Measurements from ENCODE around the gene CA14.

CA14 gene

DNA sequence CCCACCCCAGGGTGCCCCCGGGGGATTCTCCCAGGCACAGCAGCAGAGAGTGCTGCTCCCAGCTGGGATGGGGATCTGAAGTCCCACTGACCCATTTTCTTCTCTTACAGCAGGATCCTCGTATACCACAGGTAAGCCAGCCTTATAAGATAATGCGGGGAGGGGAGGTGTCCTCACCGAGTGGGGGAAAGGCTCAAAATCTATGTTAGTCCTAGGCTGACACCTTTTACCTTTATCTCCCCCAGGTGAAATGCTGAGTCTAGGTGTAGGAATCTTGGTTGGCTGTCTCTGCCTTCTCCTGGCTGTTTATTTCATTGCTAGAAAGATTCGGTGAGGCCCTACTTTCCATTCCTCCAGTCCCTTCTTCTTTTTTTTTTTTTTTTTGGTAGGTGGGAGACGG, 6.0 kb downstream of the CA14 start:
- H3K36me3 ChIP-seq (ENCODE audit: control insufficient read depth, insufficient read depth, low read length, severe bottlenecking): peaks cover 27% of the 10 kb centered on the region

DNA sequence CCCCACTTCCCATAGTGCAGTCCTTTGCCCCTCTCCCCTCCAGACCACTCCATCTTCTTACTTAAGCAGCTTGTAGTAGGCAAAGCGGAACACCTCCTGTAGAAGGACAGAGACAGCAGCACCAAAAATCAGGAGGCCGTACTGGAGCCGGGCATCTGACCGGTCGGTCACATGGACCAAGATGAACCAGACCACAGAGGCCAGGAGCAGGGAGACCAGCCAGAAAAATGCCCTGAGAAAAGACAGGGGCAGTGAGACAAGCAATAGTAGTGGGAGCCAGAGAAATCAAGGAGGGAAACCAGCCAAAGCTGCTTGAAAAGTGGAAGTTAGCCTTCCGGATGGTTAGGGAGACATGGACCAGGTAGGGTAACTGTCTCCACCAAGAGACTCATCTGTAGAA, 10.3 kb downstream of the CA14 start:
- peaks cover 27% of the 10 kb centered on the region for H3K36me3 ChIP-seq (ENCODE audit: control insufficient read depth, insufficient read depth, low read length, severe bottlenecking)
- H3K4me3 ChIP-seq (ENCODE audit: low read length): peak overlapping the region; percentile 99
- H3K9me3 ChIP-seq (ENCODE audit: control insufficient read depth, low read length): no peaks in the 10 kb centered on the region

More for the DNA sequence above, 6.0 kb downstream of the CA14 start:
- Histone ChIP-seq H3K4me1 (ENCODE audit: control insufficient read depth, insufficient read depth, low read length) (peaks cover 19% of the 10 kb centered on the region), H3K9ac (ENCODE audit: low read length) (no peak overlapping the region), H3K9me3 (ENCODE audit: control insufficient read depth, low read length) (no peaks in the 10 kb centered on the region), H3K27me3 (replicated peaks; ENCODE audit: control insufficient read depth, insufficient read depth, low read length) (peaks cover 5% of the 10 kb centered on the region), H3K4me3 (ENCODE audit: low read length) (no peak overlapping the region)
- DNase-seq (ENCODE audit: low read depth): no peak

DNA sequence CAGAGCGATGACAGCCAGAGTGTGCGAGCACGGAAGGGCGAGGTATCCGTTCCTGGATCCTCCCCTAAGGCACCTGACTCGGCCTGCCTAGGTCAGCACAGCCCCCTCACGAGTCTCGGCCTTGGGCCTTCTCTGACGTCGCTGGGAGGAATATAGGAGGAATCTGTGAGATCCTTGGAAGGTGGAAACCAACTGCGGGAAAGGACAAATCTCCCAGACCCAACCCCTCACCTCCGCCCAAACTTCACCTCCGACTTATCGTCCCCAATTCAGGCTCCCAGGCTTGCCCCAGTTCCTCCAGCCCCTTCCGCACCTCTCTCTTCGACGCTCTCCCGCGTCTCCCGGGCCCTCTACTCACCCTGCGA, 10.7 kb downstream of the CA14 start:
- Histone ChIP-seq H3K9ac (ENCODE audit: low read length) (peak overlapping the region; percentile 97), H3K4me3 (ENCODE audit: low read length) (peak overlapping the region; percentile 99), H3K27me3 (replicated peaks; ENCODE audit: control insufficient read depth, insufficient read depth, low read length) (no peaks in the 10 kb centered on the region), H3K9me3 (ENCODE audit: control insufficient read depth, low read length) (no peaks in the 10 kb centered on the region), H3K4me1 (ENCODE audit: control insufficient read depth, insufficient read depth, low read length) (peaks cover 30% of the 10 kb centered on the region), H3K36me3 (ENCODE audit: control insufficient read depth, insufficient read depth, low read length, severe bottlenecking) (peaks cover 27% of the 10 kb centered on the region)
- peak; percentile 58 for DNase-seq (ENCODE audit: low read depth)

More for the DNA sequence above, 10.3 kb downstream of the CA14 start:
- no peaks in the 10 kb centered on the region for H3K27me3 ChIP-seq (replicated peaks; ENCODE audit: control insufficient read depth, insufficient read depth, low read length)
- peak overlapping the region; percentile 97 for H3K9ac ChIP-seq (ENCODE audit: low read length)
- no peak for DNase-seq (ENCODE audit: low read depth)
- peaks cover 26% of the 10 kb centered on the region for H3K4me1 ChIP-seq (ENCODE audit: control insufficient read depth, insufficient read depth, low read length)

DNA sequence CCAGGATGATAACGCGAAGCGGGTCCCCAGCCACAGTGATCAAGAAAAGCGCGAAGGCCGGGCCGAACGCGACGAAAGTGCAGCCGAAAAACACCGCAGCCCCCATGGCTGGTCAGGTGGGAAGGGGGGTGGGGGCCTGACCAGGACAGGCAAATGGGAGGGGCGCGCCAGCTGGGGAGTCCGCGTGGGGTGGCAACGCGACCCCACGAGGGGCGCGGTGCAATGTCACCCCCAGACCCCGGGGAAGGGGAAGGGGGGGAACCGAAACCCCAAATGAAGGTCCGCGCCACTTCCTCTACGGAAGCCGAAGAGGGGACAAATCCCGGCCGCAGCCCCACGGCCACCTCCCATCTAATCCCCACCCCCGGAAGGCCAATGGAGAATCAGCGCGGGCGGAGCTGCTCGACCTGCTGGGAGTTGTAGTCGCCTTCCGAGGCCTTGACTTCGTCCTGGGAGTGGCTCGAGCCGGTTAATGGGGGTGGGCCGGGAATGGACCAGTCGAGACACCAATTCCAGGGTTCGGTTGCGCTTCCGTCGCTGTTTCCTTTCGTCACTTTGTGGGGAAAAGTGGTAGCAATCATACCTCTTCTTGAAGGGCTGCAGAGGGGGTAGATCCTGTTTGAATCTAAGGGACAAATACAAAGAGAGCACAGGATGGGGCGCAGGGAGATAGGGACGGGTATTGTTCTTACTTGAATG, 11.3 kb downstream of the CA14 start, which contains the start of gene APH1A:
Gene APH1A, minus strand, starts transcription at position 312 of the 699 bp plus-strand sequence. Its CDS starts 206 bp downstream, at position 106.
- no peaks in the 10 kb centered on the region for H3K9me3 ChIP-seq (ENCODE audit: control insufficient read depth, low read length)
- DNase-seq (ENCODE audit: low read depth): peak; percentile 98
- H3K36me3 ChIP-seq (ENCODE audit: control insufficient read depth, insufficient read depth, low read length, severe bottlenecking): peaks cover 27% of the 10 kb centered on the region
- peaks cover 34% of the 10 kb centered on the region for H3K4me1 ChIP-seq (ENCODE audit: control insufficient read depth, insufficient read depth, low read length)
- peak within 1 kb of the TSS; percentile 99 for H3K4me3 ChIP-seq (ENCODE audit: low read length)
- H3K27me3 ChIP-seq (replicated peaks; ENCODE audit: control insufficient read depth, insufficient read depth, low read length): no peaks in the 10 kb centered on the region
- H3K9ac ChIP-seq (ENCODE audit: low read length): peak within 1 kb of the TSS; percentile 97

GRCh38 chr1:150269451-150269850, 11.9 kb downstream of the CA14 start:
- Histone ChIP-seq H3K27me3 (replicated peaks; ENCODE audit: control insufficient read depth, insufficient read depth, low read length) (no peaks in the 10 kb centered on the region), H3K9me3 (ENCODE audit: control insufficient read depth, low read length) (no peaks in the 10 kb centered on the region), H3K36me3 (ENCODE audit: control insufficient read depth, insufficient read depth, low read length, severe bottlenecking) (peaks cover 26% of the 10 kb centered on the region), H3K4me3 (ENCODE audit: low read length) (peak overlapping the region; percentile 99), H3K9ac (ENCODE audit: low read length) (peak overlapping the region; percentile 97), H3K4me1 (ENCODE audit: control insufficient read depth, insufficient read depth, low read length) (peaks cover 34% of the 10 kb centered on the region)
- DNase-seq (ENCODE audit: low read depth): no peak

- no peak for DNase-seq (ENCODE audit: low read depth)
- Histone ChIP-seq H3K27me3 (replicated peaks; ENCODE audit: control insufficient read depth, insufficient read depth, low read length) (no peaks in the 10 kb centered on the region), H3K36me3 (ENCODE audit: control insufficient read depth, insufficient read depth, low read length, severe bottlenecking) (peaks cover 6% of the 10 kb centered on the region), H3K4me1 (ENCODE audit: control insufficient read depth, insufficient read depth, low read length) (peaks cover 34% of the 10 kb centered on the region), H3K9me3 (ENCODE audit: control insufficient read depth, low read length) (no peaks in the 10 kb centered on the region), H3K9ac (ENCODE audit: low read length) (no peak overlapping the region), H3K4me3 (ENCODE audit: low read length) (no peak overlapping the region)
Observed at GRCh38 chr1:150271291-150271959, 13.9 kb downstream of the CA14 start.

- DNase-seq (ENCODE audit: low read depth): peak; percentile 37
- H3K4me3 ChIP-seq (ENCODE audit: low read length): peak overlapping the region; percentile 73
- H3K36me3 ChIP-seq (ENCODE audit: control insufficient read depth, insufficient read depth, low read length, severe bottlenecking): no peaks in the 10 kb centered on the region
Observed at GRCh38 chr1:150273311-150273710, 15.7 kb downstream of the CA14 start.

GRCh38 chr1:150280138-150280707, 22.6 kb downstream of the CA14 start:
- H3K9ac ChIP-seq (ENCODE audit: low read length): peak overlapping the region; percentile 79
- DNase-seq (ENCODE audit: low read depth): no peak
- no peaks in the 10 kb centered on the region for H3K9me3 ChIP-seq (ENCODE audit: control insufficient read depth, low read length)
- peaks cover 23% of the 10 kb centered on the region for H3K4me1 ChIP-seq (ENCODE audit: control insufficient read depth, insufficient read depth, low read length)
- no peak overlapping the region for H3K4me3 ChIP-seq (ENCODE audit: low read length)
- no peaks in the 10 kb centered on the region for H3K36me3 ChIP-seq (ENCODE audit: control insufficient read depth, insufficient read depth, low read length, severe bottlenecking)
- H3K27me3 ChIP-seq (replicated peaks; ENCODE audit: control insufficient read depth, insufficient read depth, low read length): no peaks in the 10 kb centered on the region

More at GRCh38 chr1:150273311-150273710, 15.7 kb downstream of the CA14 start:
- Histone ChIP-seq H3K9me3 (ENCODE audit: control insufficient read depth, low read length) (no peaks in the 10 kb centered on the region), H3K9ac (ENCODE audit: low read length) (peak overlapping the region; percentile 76), H3K4me1 (ENCODE audit: control insufficient read depth, insufficient read depth, low read length) (peaks cover 24% of the 10 kb centered on the region), H3K27me3 (replicated peaks; ENCODE audit: control insufficient read depth, insufficient read depth, low read length) (no peaks in the 10 kb centered on the region)

- Histone ChIP-seq H3K36me3 (ENCODE audit: control insufficient read depth, insufficient read depth, low read length, severe bottlenecking) (peaks cover 1% of the 10 kb centered on the region), H3K9ac (ENCODE audit: low read length) (peak overlapping the region; percentile 79), H3K27me3 (replicated peaks; ENCODE audit: control insufficient read depth, insufficient read depth, low read length) (no peaks in the 10 kb centered on the region), H3K9me3 (ENCODE audit: control insufficient read depth, low read length) (no peaks in the 10 kb centered on the region), H3K4me3 (ENCODE audit: low read length) (peak overlapping the region; percentile 88), H3K4me1 (ENCODE audit: control insufficient read depth, insufficient read depth, low read length) (peaks cover 23% of the 10 kb centered on the region)
- DNase-seq (ENCODE audit: low read depth): peak; percentile 91
Observed at GRCh38 chr1:150281221-150281757, 23.7 kb downstream of the CA14 start.

DNA sequence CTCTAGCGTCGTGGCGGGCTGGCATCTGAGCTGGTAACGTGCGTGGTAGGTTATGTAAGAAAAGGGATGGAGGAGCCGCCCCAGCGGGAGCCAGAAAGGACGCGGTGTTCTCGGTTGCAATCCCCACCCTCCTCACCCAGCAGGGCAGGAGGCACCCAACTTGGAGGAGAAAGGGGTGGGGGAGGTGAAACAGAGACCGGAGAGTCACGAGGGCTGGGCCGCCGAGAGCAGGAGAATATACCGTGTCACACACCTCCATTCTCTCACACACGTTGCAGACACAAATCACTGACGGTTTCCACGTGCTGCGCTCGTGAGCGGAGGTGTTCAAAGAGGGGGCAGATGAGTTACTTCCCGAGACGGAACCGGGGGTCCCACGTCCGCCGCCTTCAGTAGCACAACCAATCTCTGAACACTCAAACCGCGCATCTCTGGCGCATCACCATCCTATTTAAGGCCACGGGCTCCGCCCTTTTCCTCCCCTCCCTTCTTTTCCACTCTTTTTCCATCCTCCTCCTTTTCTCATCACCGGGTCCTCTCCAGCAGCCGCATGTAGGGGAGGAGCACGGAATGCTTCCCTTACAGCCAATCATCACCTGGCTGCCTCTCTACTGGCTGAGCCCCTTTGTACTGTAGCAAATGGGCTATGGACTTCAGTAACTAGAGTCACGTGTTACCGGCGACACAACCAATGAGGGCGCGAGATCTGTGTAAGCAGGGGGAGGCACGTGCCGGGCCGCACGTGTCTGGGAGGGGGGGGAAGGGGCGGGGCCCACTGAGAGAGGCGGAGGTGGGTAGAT, 24.4 kb downstream of the CA14 start, which contains the start of gene CIART:
Gene CIART, plus strand, starts transcription at position 797 of the 800 bp plus-strand sequence. CDS start 714 bp downstream, outside the sequence.
- Histone ChIP-seq H3K9me3 (ENCODE audit: control insufficient read depth, low read length) (no peaks in the 10 kb centered on the region), H3K9ac (ENCODE audit: low read length) (peak within 1 kb of the TSS; percentile 80), H3K4me1 (ENCODE audit: control insufficient read depth, insufficient read depth, low read length) (peaks cover 23% of the 10 kb centered on the region), H3K4me3 (ENCODE audit: low read length) (peak within 1 kb of the TSS; percentile 88), H3K27me3 (replicated peaks; ENCODE audit: control insufficient read depth, insufficient read depth, low read length) (no peaks in the 10 kb centered on the region), H3K36me3 (ENCODE audit: control insufficient read depth, insufficient read depth, low read length, severe bottlenecking) (peaks cover 6% of the 10 kb centered on the region)
- DNase-seq (ENCODE audit: low read depth): peak; percentile 98

Data from adipocyte (in vitro differentiated cells).